Keratinocyte (primary cell): ENCODE measurements around the gene PLEKHG2. TPM values are rescaled to one million over a fixed set of nuclear protein-coding genes. Genes with fewer than 3 reads are reported as not detected.

Experiments
- DNase-seq: peaks from one replicate; pipeline ENCODE4 v3.0.0-alpha.2; 2011; ENCODE audit warnings: low read depth, missing footprints, low spot score
- FAIRE-seq: peaks from 2 replicates; lab custom pipeline; 2011; peaks lifted over from hg19 to GRCh38; lab: Jason Lieb, UNC
- H2AFZ ChIP-seq: 2 replicates; pipeline ENCODE4 v1.6.0; 2012; ENCODE audit warnings: low read length, control low read depth, inconsistent platforms; ENCODE audit not compliant: control insufficient read depth
- H3K27ac ChIP-seq: 2 replicates; pipeline ENCODE4 v1.5.1; 2011; ENCODE audit warnings: low read length; ENCODE audit not compliant: control insufficient read depth, insufficient read depth
- H3K27me3 ChIP-seq: 3 replicates; pipeline ENCODE4 v1.6.0; 2011; ENCODE audit warnings: low read length; ENCODE audit not compliant: control insufficient read depth, insufficient read depth; ENCODE audit errors: extremely low read depth
- H3K36me3 ChIP-seq, 2 experiments: 2 replicates in 1 of 2; 3 replicates in 1 of 2; pipeline ENCODE4 v1.5.1; 2011; ENCODE audit warnings: low read length in 2 of 2, mild to moderate bottlenecking in 1 of 2; ENCODE audit not compliant: control insufficient read depth in 2 of 2, insufficient read depth in 2 of 2; ENCODE audit errors: extremely low read depth in 1 of 2
- H3K4me1 ChIP-seq: 3 replicates; pipeline ENCODE4 v1.5.1; 2011; ENCODE audit warnings: low read length; ENCODE audit not compliant: control insufficient read depth, insufficient read depth; ENCODE audit errors: extremely low read depth
- H3K4me2 ChIP-seq: 3 replicates; pipeline ENCODE4 v1.6.0; 2011; ENCODE audit warnings: low read depth, low read length; ENCODE audit not compliant: control insufficient read depth, insufficient read depth; ENCODE audit errors: extremely low read depth
- H3K4me3 ChIP-seq, 3 experiments: fragments of 200-600 bp in 1 of 3; sonication (generic) in 1 of 3; 2 replicates in 2 of 3; 3 replicates in 1 of 3; pipeline ENCODE4 v1.5.1; 2011 to 2016; ENCODE audit warnings: low read length in 3 of 3, mild to moderate bottlenecking in 3 of 3, control low read depth in 2 of 3, inconsistent platforms in 1 of 3, low read depth in 1 of 3, mixed read lengths in 1 of 3, mixed run types in 1 of 3, moderate library complexity in 1 of 3; ENCODE audit not compliant: control insufficient read depth in 2 of 3, insufficient read depth in 2 of 3; ENCODE audit errors: extremely low read depth in 1 of 3
- H3K79me2 ChIP-seq: 2 replicates; pipeline ENCODE4 v1.6.0; 2012; ENCODE audit warnings: low read length; ENCODE audit not compliant: control insufficient read depth, insufficient read depth
- H3K9ac ChIP-seq: 3 replicates; pipeline ENCODE4 v1.6.0; 2011; ENCODE audit warnings: low read length; ENCODE audit not compliant: control insufficient read depth, insufficient read depth; ENCODE audit errors: extremely low read depth
- H3K9me1 ChIP-seq: 3 replicates; pipeline ENCODE4 v1.6.0; 2011; ENCODE audit warnings: low read length; ENCODE audit not compliant: control insufficient read depth, insufficient read depth; ENCODE audit errors: extremely low read depth
- H3K9me3 ChIP-seq: 2 replicates; pipeline ENCODE4 v1.5.1; 2012; ENCODE audit warnings: low read depth, low read length; ENCODE audit not compliant: control insufficient read depth
- H4K20me1 ChIP-seq: 3 replicates; pipeline ENCODE4 v1.6.0; 2011; ENCODE audit warnings: low read length; ENCODE audit not compliant: control insufficient read depth, insufficient read depth; ENCODE audit errors: extremely low read depth
- CTCF ChIP-seq, 3 experiments: IDR thresholded peaks in 1 of 3; conservative IDR thresholded peaks in 1 of 3; optimal IDR thresholded peaks in 1 of 3; 2 replicates in 2 of 3; 3 replicates in 1 of 3; pipeline versions ENCODE3 to v1.5.1; 2011; ENCODE audit warnings: low read length in 3 of 3, mild to moderate bottlenecking in 3 of 3, moderate library complexity in 2 of 3, control low read depth in 1 of 3, inconsistent platforms in 1 of 3; ENCODE audit not compliant: insufficient read depth in 2 of 3; ENCODE audit errors: extremely low read depth in 1 of 3
- EZH2 ChIP-seq: IDR thresholded peaks from one replicate; pipeline ENCODE4 v1.6.1; 2012; ENCODE audit warnings: inconsistent platforms, mild to moderate bottlenecking, low read length, moderate library complexity
- dilution Hi-C: fragments of 300-500 bp; cut with MboI; formaldehyde crosslinking; loops from one replicate; pipeline ENCODE4 v1.7.0; 2020; ENCODE audit warnings: low sequenced_read_pairs; ENCODE audit not compliant: extremely low pct_ligation_motif_present
- polyA plus RNA-seq, 5 experiments: library from polyadenylated mRNA; depleted of rRNA in 3 of 5; stranded (reverse) in 3 of 5; stranded (forward) in 1 of 5; unstranded in 1 of 5; fragments of >200 nt; gene quantifications; 1 replicate in 1 of 5; 2 replicates in 3 of 5; 3 replicates in 1 of 5; pipeline versions ENCODE4 v1.2.1 to v1.2.3, GENCODE V29; 2011 to 2012; ENCODE audit warnings: missing spikeins in 2 of 5, low read depth in 1 of 5, low replicate concordance in 1 of 5

The PLEKHG2 gene
- polyA plus RNA-seq, 1 donor (not counting 4 experiments of a cell fraction or from before 2014, with no cell fraction given): 5.2 TPM

- no peak overlapping the region for H2AFZ ChIP-seq
- H3K27me3 ChIP-seq: no peaks in the 10 kb centered on the region
- peaks cover 4% of the 10 kb centered on the region for H4K20me1 ChIP-seq
- peak overlapping the region; percentile 75 to 85 (median 81) for H3K4me3 ChIP-seq
- H3K9me1 ChIP-seq: no peaks in the 10 kb centered on the region
- DNase-seq (no peak), FAIRE-seq (no peak)
- peaks cover 23% of the 10 kb centered on the region for H3K4me1 ChIP-seq
- peak overlapping the region; percentile 93 for H3K9ac ChIP-seq
- dilution Hi-C loops: no loop called here
- H3K36me3 ChIP-seq: peaks cover 6 to 14% of the 10 kb centered on the region in 2 experiments
- H3K27ac ChIP-seq: peak overlapping the region; percentile 88
- peak overlapping the region; percentile 88 for H3K4me2 ChIP-seq
- TF ChIP-seq CTCF (optimal IDR thresholded peaks at IDR 0.05 in 1 of 3, IDR thresholded peaks at IDR 0.05 in 1 of 3, conservative IDR thresholded peaks at IDR 0.05 in 1 of 3; ENCODE audit: extremely low read depth in 1 of 3, insufficient read depth in 2 of 3, low read length in 3 of 3): no peak
- TF ChIP-seq EZH2: no peak
- H3K9me3 ChIP-seq: no peaks in the 10 kb centered on the region
- H3K79me2 ChIP-seq: peaks cover 23% of the 10 kb centered on the region
Measured at GRCh38 chr19:39408392-39409207, 3.9 kb upstream of the PLEKHG2 start.

DNA sequence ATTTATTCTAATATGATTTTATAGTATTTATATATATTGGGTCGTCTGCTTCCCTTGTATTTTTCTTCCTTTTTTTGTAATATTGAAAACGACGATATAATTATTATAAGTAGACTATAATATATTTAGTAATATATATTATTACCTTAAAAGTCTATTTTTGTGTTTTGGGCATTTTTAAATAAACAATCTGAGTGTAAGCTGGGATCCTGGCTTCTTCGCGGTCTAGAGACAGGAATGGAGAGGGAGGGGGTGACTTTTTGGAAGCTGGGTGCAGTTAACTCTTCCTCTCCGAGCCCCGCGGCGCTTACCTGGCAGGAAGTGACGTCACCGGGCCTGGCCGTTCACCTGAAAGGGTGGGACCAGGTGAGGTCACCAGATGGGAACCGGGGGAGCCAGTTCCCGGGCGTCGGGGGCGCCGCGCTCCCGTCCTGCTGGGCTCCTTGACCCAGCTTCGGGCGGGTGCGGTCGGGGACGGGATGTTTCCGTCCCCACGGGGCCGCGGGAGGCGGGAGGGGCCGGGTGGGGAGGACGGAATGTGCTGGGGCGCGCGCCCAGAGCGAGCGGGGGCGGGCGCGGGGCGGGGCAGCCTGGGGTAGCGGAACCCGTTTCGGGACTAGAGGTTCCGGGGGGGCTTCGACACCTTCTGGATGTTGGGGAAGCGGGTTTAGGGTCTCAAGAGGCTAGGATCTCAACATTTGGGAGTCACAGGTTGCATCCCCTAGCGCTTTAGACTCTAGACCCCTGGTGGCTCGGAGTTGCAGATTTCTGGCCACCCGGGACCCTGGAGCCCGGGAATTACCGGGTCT lies 3.1 kb upstream of the PLEKHG2 start:
- Histone ChIP-seq H3K9ac (peak overlapping the region; percentile 93), H4K20me1 (peaks cover 4% of the 10 kb centered on the region), H3K4me3 (peak overlapping the region; percentile 75 to 85 (median 81)), H3K4me2 (peak overlapping the region; percentile 88), H2AFZ (no peak overlapping the region), H3K9me3 (no peaks in the 10 kb centered on the region), H3K27ac (peak overlapping the region; percentile 88), H3K36me3 (peaks cover 6 to 14% of the 10 kb centered on the region in 2 experiments), H3K9me1 (no peaks in the 10 kb centered on the region), H3K79me2 (peaks cover 24% of the 10 kb centered on the region), H3K27me3 (no peaks in the 10 kb centered on the region), H3K4me1 (peaks cover 24% of the 10 kb centered on the region)
- no peak for DNase-seq
- dilution Hi-C loops: no loop called here
- TF ChIP-seq CTCF (optimal IDR thresholded peaks at IDR 0.05 in 1 of 3, IDR thresholded peaks at IDR 0.05 in 1 of 3, conservative IDR thresholded peaks at IDR 0.05 in 1 of 3; ENCODE audit: extremely low read depth in 1 of 3, insufficient read depth in 2 of 3, low read length in 3 of 3) (no peak), EZH2 (no peak)
- FAIRE-seq: no peak
